Ovary (tissue), 3 donors: ENCODE measurements around the gene CEP83.

ENCODE experiments used
- EP300 ChIP-seq: sonication (generic); formaldehyde crosslinking; IDR thresholded peaks from one replicate; pipeline ENCODE4 v1.6.1; 2017; ENCODE audit warnings: antibody characterized with exemption
- TF ChIP-seq, protein P1 (sequence below), 3 donors: fragments of 450-650 bp in 2 of 3; fragments of 200-600 bp in 1 of 3; IDR thresholded peaks; one replicate each; pipeline versions ENCODE4 v1.5.1 to v1.8.0; 2016 to 2022; ENCODE audit warnings: antibody characterized with exemption in 3 of 3, mild to moderate bottlenecking in 1 of 3
- donor health status: DM: no; HTN: no; CAD: no.

DNA sequence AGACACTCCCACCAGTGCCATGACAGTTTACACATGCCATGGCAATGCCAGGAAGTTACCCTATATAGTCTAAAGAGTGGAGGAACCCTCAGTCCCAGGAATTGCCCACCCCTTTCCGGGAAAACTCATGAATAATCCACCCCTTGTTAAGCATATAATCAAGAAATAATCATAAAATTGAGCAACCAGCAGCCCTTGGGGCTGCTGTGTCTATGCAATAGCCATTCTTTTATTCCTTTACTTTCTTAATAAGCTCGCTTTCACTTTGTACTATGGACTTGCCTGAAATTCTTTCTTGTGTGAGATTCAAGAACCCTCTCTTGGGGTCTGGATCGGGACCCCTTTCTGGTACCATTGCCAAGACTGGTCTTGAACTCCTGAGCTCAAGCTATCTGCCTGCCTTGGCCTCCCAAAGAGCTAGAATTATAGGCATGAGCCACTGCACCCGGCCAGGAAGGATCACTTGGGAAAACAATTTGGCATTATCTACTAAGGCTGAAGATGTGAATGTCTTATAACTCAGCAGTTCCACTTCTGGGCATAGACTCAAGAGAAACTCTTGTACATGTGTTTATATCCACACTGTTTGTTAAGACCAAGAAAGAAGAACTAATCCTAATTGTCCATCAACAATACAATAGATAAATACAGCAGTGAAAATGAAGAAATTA lies 35.9 kb upstream of the CEP83 start:
- TF ChIP-seq, protein P1, sequence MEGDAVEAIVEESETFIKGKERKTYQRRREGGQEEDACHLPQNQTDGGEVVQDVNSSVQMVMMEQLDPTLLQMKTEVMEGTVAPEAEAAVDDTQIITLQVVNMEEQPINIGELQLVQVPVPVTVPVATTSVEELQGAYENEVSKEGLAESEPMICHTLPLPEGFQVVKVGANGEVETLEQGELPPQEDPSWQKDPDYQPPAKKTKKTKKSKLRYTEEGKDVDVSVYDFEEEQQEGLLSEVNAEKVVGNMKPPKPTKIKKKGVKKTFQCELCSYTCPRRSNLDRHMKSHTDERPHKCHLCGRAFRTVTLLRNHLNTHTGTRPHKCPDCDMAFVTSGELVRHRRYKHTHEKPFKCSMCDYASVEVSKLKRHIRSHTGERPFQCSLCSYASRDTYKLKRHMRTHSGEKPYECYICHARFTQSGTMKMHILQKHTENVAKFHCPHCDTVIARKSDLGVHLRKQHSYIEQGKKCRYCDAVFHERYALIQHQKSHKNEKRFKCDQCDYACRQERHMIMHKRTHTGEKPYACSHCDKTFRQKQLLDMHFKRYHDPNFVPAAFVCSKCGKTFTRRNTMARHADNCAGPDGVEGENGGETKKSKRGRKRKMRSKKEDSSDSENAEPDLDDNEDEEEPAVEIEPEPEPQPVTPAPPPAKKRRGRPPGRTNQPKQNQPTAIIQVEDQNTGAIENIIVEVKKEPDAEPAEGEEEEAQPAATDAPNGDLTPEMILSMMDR (IDR thresholded peaks at IDR 0.05) = no peak
- TF ChIP-seq EP300 = no peak
